ENCODE data around the gene LRRC46. TPM values are rescaled to one million over a fixed set of nuclear protein-coding genes. Genes with fewer than 3 reads are reported as not detected.

LRRC46 gene
- total and polyA plus RNA-seq, 2 of the 4 experiments (the other 2 are of a cell fraction): 0.77 TPM; not detected in 1

DNA sequence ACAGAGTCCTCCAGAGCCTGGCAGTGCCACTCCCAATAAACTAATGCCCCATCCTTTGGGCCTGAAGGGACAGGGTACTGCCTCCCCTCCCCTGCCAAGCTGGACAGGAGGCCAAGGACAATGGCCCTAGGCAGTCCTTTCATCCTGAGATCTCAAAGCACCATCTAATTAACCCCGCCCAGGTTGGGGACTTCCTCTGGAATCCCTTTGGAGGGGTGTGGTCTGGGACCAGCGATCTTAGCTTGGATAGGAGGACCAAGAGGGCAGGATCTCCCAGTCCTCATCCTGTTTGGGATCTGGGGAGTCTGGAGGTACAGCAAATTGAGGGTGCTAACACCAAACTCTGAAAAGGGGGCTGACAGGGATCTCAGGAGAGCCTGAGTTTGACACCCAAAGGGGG is 37.6 kb downstream of the LRRC46 start:
- POLR2A ChIA-PET (ENCODE audit: unreplicated experiment): no interaction called here
- ATAC-seq (ENCODE audit: low read depth) (no peak), DNase-seq (no peak)
- TF ChIP-seq RCOR1 (IDR thresholded peaks at IDR 0.05; ENCODE audit: insufficient replicate concordance, low read length) (no peak), CTCF (conservative IDR thresholded peaks at IDR 0.05; ENCODE audit: low read depth, low read length) (no peak), FOS (IDR thresholded peaks at IDR 0.05; ENCODE audit: low read depth, low read length) (no peak)
- CTCF ChIA-PET: no interaction called here
- no peak overlapping the region for H4K5ac ChIP-seq (ENCODE audit: low read depth, low read length)
- no peak overlapping the region for H3K4ac ChIP-seq (ENCODE audit: low read depth, low read length)
- H3K18ac ChIP-seq (ENCODE audit: low read depth, low read length): no peak overlapping the region
- H3K14ac ChIP-seq (replicated peaks; ENCODE audit: low read depth, low read length): no peak overlapping the region
- intact Hi-C loops (cut with micrococcal nuclease): no loop called here
- H4K91ac ChIP-seq (ENCODE audit: insufficient read depth, low read depth, low read length): no peak overlapping the region
- H3K4me1 ChIP-seq (ENCODE audit: control insufficient read depth, insufficient read depth, low read length): peaks cover 2% of the 10 kb centered on the region; the same call in 1 of the 2 replicates
- H4K20me1 ChIP-seq (ENCODE audit: insufficient read depth, low read length): no peaks in the 10 kb centered on the region
- no peak overlapping the region for H3K4me3 ChIP-seq (ENCODE audit: insufficient read depth, low read depth, low read length)
- no peak overlapping the region for H4K8ac ChIP-seq (ENCODE audit: low read depth in 2 of 2, low read length in 2 of 2)
- dilution Hi-C loops (cut with HindIII; ENCODE audit: low sequenced_read_pairs, unreplicated experiment): no loop called here
- H3K27ac ChIP-seq (ENCODE audit: insufficient read depth, low read length): no peak overlapping the region
- no peak overlapping the region for H3K9ac ChIP-seq (ENCODE audit: low read depth, low read length)
- no peak overlapping the region for H2BK5ac ChIP-seq (ENCODE audit: low read depth, low read length, poor library complexity, severe bottlenecking)
- H2BK120ac ChIP-seq (ENCODE audit: low read depth, low read length): 0 out of 2 replicates have a peak overlapping the region, but pooled peaks have one; percentile 8
- no peak overlapping the region for H2AK5ac ChIP-seq (ENCODE audit: low read depth, low read length)
- no peak overlapping the region for H3K4me2 ChIP-seq (ENCODE audit: low read depth, low read length)
- H3K79me1 ChIP-seq (ENCODE audit: low read depth in 1 of 2, low read length in 2 of 2): no peaks in the 10 kb centered on the region
- no peak overlapping the region for H2BK20ac ChIP-seq (ENCODE audit: low read depth, low read length)
- H3K23ac ChIP-seq (ENCODE audit: low read depth, low read length): no peak overlapping the region
- H3K9me1 ChIP-seq (ENCODE audit: insufficient read depth, low read length): no peaks in the 10 kb centered on the region
- H3K56ac ChIP-seq (ENCODE audit: extremely low read depth, insufficient read depth, low read length): no peak overlapping the region
- in situ Hi-C loops (cut with MboI; ENCODE audit: low sequenced_read_pairs): no loop called here
- WGBS, 2 experiments (ENCODE audit: extremely low coverage in 2 of 2, insufficient read length in 1 of 2): no CpG with 5 or more reads among the region's 2 CpGs
- no TSS peak for BruUV-seq (replicated peaks)
- H3K27me3 ChIP-seq (ENCODE audit: control insufficient read depth, insufficient read depth, low read length): peaks cover 50% of the 10 kb centered on the region
- no peak overlapping the region for H2AK9ac ChIP-seq (replicated peaks; ENCODE audit: low read depth, low read length, poor library complexity)
- no peak overlapping the region for H2BK15ac ChIP-seq (ENCODE audit: low read depth, low read length)
- no peaks in the 10 kb centered on the region for H3K36me3 ChIP-seq (ENCODE audit: control insufficient read depth, insufficient read depth, low read length)
- no peak overlapping the region for H2AFZ ChIP-seq (replicated peaks; ENCODE audit: low read length, poor library complexity)
- H3K9me3 ChIP-seq (ENCODE audit: control insufficient read depth, insufficient read depth, low read length): no peaks in the 10 kb centered on the region

All from IMR-90 (cell line).